Measurements from ENCODE around the gene GSDMA.

- no peak for TF ChIP-seq CTCF (IDR thresholded peaks at IDR 0.05)
- TF ChIP-seq POLR2A (IDR thresholded peaks at IDR 0.05), result no peak
These were observed 41.3 kb downstream of the GSDMA start for GRCh38 chr17:40004072-40004471.

Data from uterus (tissue), 2 donors.